ENCODE measurements around the gene NFIA.
"Not testable (repeated sequence)": the region's sequence is repeated elsewhere in the genome, so short reads cannot be mapped to it uniquely, and the experiment has no call there.

The NFIA gene

DNA sequence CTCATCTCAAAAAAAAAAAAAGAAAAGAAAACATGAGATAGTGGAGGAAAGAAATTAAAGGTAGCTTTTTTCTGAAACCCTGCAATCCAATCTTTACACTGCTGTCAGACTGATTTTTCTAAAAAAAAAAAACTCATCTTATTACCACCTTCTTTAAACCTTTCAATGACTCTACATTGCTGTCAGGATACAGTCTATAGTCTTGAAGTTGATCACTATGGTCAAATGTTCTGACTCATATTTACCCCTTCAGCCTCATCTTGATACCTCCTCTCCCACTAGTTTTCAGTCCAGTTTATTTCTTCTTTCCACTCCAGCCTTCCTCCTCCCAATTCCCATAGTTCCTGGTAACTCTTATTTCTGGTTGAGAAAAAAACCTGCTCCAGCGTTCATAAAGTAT is 17.7 kb upstream of the NFIA start:
- DNase-seq (ENCODE audit: low read depth in 2 of 2) = no peak
- TF ChIP-seq, protein P1, sequence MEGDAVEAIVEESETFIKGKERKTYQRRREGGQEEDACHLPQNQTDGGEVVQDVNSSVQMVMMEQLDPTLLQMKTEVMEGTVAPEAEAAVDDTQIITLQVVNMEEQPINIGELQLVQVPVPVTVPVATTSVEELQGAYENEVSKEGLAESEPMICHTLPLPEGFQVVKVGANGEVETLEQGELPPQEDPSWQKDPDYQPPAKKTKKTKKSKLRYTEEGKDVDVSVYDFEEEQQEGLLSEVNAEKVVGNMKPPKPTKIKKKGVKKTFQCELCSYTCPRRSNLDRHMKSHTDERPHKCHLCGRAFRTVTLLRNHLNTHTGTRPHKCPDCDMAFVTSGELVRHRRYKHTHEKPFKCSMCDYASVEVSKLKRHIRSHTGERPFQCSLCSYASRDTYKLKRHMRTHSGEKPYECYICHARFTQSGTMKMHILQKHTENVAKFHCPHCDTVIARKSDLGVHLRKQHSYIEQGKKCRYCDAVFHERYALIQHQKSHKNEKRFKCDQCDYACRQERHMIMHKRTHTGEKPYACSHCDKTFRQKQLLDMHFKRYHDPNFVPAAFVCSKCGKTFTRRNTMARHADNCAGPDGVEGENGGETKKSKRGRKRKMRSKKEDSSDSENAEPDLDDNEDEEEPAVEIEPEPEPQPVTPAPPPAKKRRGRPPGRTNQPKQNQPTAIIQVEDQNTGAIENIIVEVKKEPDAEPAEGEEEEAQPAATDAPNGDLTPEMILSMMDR (IDR thresholded peaks at IDR 0.05; ENCODE audit: low read depth, low read length) = no peak
- no peak overlapping the region for H3K4me3 ChIP-seq (replicated peaks in 1 of 2; ENCODE audit: low read depth in 2 of 2, low read length in 2 of 2)

- H3K4me3 ChIP-seq (replicated peaks in 1 of 2; ENCODE audit: low read depth in 2 of 2, low read length in 2 of 2) = no peak overlapping the region
- DNase-seq (ENCODE audit: low read depth in 2 of 2) = no peak
- TF ChIP-seq, protein P1 (IDR thresholded peaks at IDR 0.05; ENCODE audit: low read depth, low read length) = no peak
Measured at GRCh38 chr1:61067446-61068019, 14.8 kb upstream of the NFIA start.

DNA sequence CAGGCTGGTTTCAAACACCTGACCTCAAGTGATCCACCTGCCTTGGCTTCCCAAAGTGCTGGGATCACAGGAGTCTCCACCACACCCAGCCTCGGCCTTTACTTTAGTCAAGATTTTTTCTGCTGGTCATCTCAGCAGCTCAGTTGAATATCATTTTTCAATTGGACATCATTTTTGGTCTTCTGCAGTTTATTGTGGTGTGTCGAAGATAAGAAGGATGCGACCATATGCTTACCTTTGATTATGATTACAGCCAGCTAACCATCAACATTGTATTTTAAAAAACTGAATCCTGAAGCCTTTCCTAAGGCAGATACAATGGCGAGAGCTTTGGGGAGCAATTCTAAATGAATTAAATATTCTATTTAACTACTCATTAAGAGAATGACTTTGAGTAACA is 12.3 kb upstream of the NFIA start:
- TF ChIP-seq, protein P1 (IDR thresholded peaks at IDR 0.05; ENCODE audit: low read depth, low read length) = no peak
- DNase-seq (ENCODE audit: low read depth in 2 of 2) = no peak
- H3K4me3 ChIP-seq (replicated peaks in 1 of 2; ENCODE audit: low read depth in 2 of 2, low read length in 2 of 2) = no peak overlapping the region

- TF ChIP-seq, protein P1 (IDR thresholded peaks at IDR 0.05; ENCODE audit: low read depth, low read length) = no peak
- H3K4me3 ChIP-seq (replicated peaks in 1 of 2; ENCODE audit: low read depth in 2 of 2, low read length in 2 of 2) = no peak overlapping the region
- DNase-seq (ENCODE audit: low read depth in 2 of 2) = no peak
Measured at GRCh38 chr1:61071205-61072130, 10.9 kb upstream of the NFIA start.

- no peak overlapping the region for H3K4me3 ChIP-seq (replicated peaks in 1 of 2; ENCODE audit: low read depth in 2 of 2, low read length in 2 of 2)
- TF ChIP-seq, protein P1 (IDR thresholded peaks at IDR 0.05; ENCODE audit: low read depth, low read length) = no peak
- no peak for DNase-seq (ENCODE audit: low read depth in 2 of 2)
Measured at GRCh38 chr1:61073871-61074270, 8.5 kb upstream of the NFIA start.

GRCh38 chr1:61075833-61076232 is 6.5 kb upstream of the NFIA start:
- H3K4me3 ChIP-seq (replicated peaks in 1 of 2; ENCODE audit: low read depth in 2 of 2, low read length in 2 of 2) = not testable (repeated sequence)

More at GRCh38 chr1:61075833-61076232, 6.5 kb upstream of the NFIA start:
- not testable (repeated sequence) for DNase-seq (ENCODE audit: low read depth in 2 of 2)
